Astrocyte (in vitro differentiated cells and primary cell): ENCODE measurements around the gene MESP2. TPM values are rescaled to one million over a fixed set of nuclear protein-coding genes. Genes with fewer than 3 reads are reported as not detected.

Experiments
- DNase-seq: peaks from one replicate; pipeline ENCODE4 v3.0.0-alpha.2; 2010; ENCODE audit warnings: low read depth
- FAIRE-seq: peaks from 2 replicates; lab custom pipeline; 2011; peaks lifted over from hg19 to GRCh38; lab: Jason Lieb, UNC
- H2AFZ ChIP-seq: 2 replicates; pipeline ENCODE4 v1.6.0; 2012; ENCODE audit warnings: low read depth, low read length, inconsistent platforms
- H3K27ac ChIP-seq: 2 replicates; pipeline ENCODE4 v1.5.1; 2011; ENCODE audit warnings: low read depth, low read length, inconsistent platforms
- H3K27me3 ChIP-seq: 2 replicates; pipeline ENCODE4 v1.6.0; 2011; ENCODE audit warnings: low read length, inconsistent platforms; ENCODE audit not compliant: insufficient read depth
- H3K36me3 ChIP-seq: 2 replicates; pipeline ENCODE4 v1.5.1; 2011; ENCODE audit warnings: low read length, inconsistent platforms; ENCODE audit not compliant: insufficient read depth
- H3K4me1 ChIP-seq: 2 replicates; pipeline ENCODE4 v1.5.1; 2011; ENCODE audit warnings: low read length, inconsistent platforms; ENCODE audit not compliant: insufficient read depth
- H3K4me2 ChIP-seq: 2 replicates; pipeline ENCODE4 v1.6.0; 2012; ENCODE audit warnings: low read length, inconsistent platforms
- H3K4me3 ChIP-seq: 2 replicates; pipeline ENCODE4 v1.5.1; 2011; ENCODE audit warnings: low read depth, mild to moderate bottlenecking, low read length, inconsistent platforms; ENCODE audit not compliant: insufficient read depth
- H3K79me2 ChIP-seq: 2 replicates; pipeline ENCODE4 v1.6.0; 2012; ENCODE audit warnings: mild to moderate bottlenecking, low read length, inconsistent platforms; ENCODE audit not compliant: insufficient read depth
- H3K9ac ChIP-seq: 2 replicates; pipeline ENCODE4 v1.6.0; 2012; ENCODE audit warnings: mild to moderate bottlenecking, low read length, inconsistent platforms
- H3K9me3 ChIP-seq: 2 replicates; pipeline ENCODE4 v1.5.1; 2012; ENCODE audit warnings: low read depth, mild to moderate bottlenecking, low read length, inconsistent platforms; ENCODE audit not compliant: insufficient read depth
- H4K20me1 ChIP-seq: 2 replicates; pipeline ENCODE4 v1.6.0; 2012; ENCODE audit warnings: low read length, inconsistent platforms; ENCODE audit not compliant: insufficient read depth
- H3K27ac Mint-ChIP-seq: one replicate; pipeline ENCODE4 v1.8.0; 2021; ENCODE audit warnings: mild to moderate bottlenecking, mixed read lengths; ENCODE audit not compliant: unreplicated experiment
- H3K27me3 Mint-ChIP-seq: one replicate; pipeline ENCODE4 v1.8.0; 2021; ENCODE audit warnings: low read depth, mixed read lengths; ENCODE audit not compliant: unreplicated experiment
- H3K36me3 Mint-ChIP-seq: one replicate; pipeline ENCODE4 v1.8.0; 2021; ENCODE audit warnings: low read depth, mixed read lengths; ENCODE audit not compliant: unreplicated experiment
- H3K4me1 Mint-ChIP-seq: one replicate; pipeline ENCODE4 v1.8.0; 2021; ENCODE audit warnings: low read depth, mixed read lengths; ENCODE audit not compliant: unreplicated experiment
- H3K4me3 Mint-ChIP-seq: one replicate; pipeline ENCODE4 v1.8.0; 2021; ENCODE audit warnings: mild to moderate bottlenecking, moderate library complexity, mixed read lengths; ENCODE audit not compliant: unreplicated experiment
- H3K9me3 Mint-ChIP-seq: one replicate; pipeline ENCODE4 v1.8.0; 2021; ENCODE audit warnings: mild to moderate bottlenecking, mixed read lengths; ENCODE audit not compliant: unreplicated experiment
- EZH2 ChIP-seq: IDR thresholded peaks from 2 replicates; pipeline ENCODE4 v1.6.1; 2012; ENCODE audit warnings: mild to moderate bottlenecking, low read length, inconsistent platforms; ENCODE audit not compliant: insufficient read depth
- total RNA-seq: library from RNA; stranded (reverse); gene quantifications from 2 replicates; pipeline ENCODE4 v1.2.1, GENCODE V29; 2021
- TF ChIP-seq, protein P1 (sequence below): IDR thresholded peaks from 2 replicates; pipeline ENCODE4 v1.5.1; 2011; ENCODE audit warnings: low read depth, mild to moderate bottlenecking, inconsistent platforms, low read length, moderate library complexity; ENCODE audit not compliant: insufficient read depth

MESP2 gene
- total RNA-seq, 1 donor from 2014 or later, result not detected

GRCh38 chr15:89759835-89760234 lies 16.3 kb upstream of the MESP2 start:
- H3K4me3 ChIP-seq, result no peak overlapping the region
- no peaks in the 10 kb centered on the region for H3K9me3 ChIP-seq
- H3K27ac Mint-ChIP-seq, result no peak overlapping the region
- FAIRE-seq (no peak), DNase-seq (no peak)
- H3K4me3 Mint-ChIP-seq, result no peak overlapping the region
- no peaks in the 10 kb centered on the region for H3K4me1 ChIP-seq
- H3K27me3 Mint-ChIP-seq, result peaks cover 24% of the 10 kb centered on the region
- H3K36me3 ChIP-seq, result no peaks in the 10 kb centered on the region
- no peaks in the 10 kb centered on the region for H3K4me1 Mint-ChIP-seq
- H3K9ac ChIP-seq, result no peak overlapping the region
- no peaks in the 10 kb centered on the region for H3K36me3 Mint-ChIP-seq
- no peaks in the 10 kb centered on the region for H3K27me3 ChIP-seq
- H4K20me1 ChIP-seq, result no peaks in the 10 kb centered on the region
- no peak overlapping the region for H3K4me2 ChIP-seq
- no peak overlapping the region for H2AFZ ChIP-seq
- H3K79me2 ChIP-seq, result no peaks in the 10 kb centered on the region
- TF ChIP-seq EZH2, result no peak
- TF ChIP-seq, protein P1, sequence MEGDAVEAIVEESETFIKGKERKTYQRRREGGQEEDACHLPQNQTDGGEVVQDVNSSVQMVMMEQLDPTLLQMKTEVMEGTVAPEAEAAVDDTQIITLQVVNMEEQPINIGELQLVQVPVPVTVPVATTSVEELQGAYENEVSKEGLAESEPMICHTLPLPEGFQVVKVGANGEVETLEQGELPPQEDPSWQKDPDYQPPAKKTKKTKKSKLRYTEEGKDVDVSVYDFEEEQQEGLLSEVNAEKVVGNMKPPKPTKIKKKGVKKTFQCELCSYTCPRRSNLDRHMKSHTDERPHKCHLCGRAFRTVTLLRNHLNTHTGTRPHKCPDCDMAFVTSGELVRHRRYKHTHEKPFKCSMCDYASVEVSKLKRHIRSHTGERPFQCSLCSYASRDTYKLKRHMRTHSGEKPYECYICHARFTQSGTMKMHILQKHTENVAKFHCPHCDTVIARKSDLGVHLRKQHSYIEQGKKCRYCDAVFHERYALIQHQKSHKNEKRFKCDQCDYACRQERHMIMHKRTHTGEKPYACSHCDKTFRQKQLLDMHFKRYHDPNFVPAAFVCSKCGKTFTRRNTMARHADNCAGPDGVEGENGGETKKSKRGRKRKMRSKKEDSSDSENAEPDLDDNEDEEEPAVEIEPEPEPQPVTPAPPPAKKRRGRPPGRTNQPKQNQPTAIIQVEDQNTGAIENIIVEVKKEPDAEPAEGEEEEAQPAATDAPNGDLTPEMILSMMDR, result no peak
- H3K27ac ChIP-seq, result no peak overlapping the region
- no peaks in the 10 kb centered on the region for H3K9me3 Mint-ChIP-seq

DNA sequence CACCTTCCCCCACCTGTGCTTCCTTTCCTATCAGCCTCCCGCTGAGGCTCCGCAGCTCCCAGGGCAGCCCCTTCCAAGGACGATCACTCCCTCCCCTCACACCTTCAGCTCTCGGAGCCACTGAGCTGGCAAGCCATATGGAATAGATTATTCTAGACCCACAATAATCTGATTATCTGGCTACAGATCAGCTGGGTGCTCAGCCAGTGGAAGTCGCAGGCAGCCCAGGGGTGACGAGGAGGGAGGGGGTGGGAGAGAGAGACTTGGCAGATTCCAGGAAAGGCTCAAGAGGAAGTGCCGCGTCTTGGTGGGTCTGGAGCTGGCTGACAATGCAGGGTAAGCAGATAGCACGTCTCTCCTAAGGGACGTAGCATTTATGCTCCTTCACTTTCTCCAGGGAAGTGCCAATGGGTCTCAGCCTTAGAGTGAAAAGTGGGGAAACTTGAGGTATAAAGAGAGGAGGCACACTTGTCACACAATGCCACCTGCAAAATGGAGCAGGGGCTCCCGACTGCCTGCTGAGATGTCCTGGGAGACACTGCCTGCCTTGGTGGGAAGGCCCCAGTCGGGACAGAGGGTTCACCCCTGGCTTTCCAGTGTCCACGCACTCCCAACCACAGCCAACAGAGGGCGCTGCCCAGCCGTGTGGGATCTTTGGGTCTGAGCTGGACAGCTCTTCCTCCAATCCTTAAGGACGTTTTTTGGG lies 15.7 kb upstream of the MESP2 start:
- H3K9ac ChIP-seq, result no peak overlapping the region
- no peaks in the 10 kb centered on the region for H3K9me3 ChIP-seq
- no peaks in the 10 kb centered on the region for H3K36me3 ChIP-seq
- Mint-ChIP-seq H3K9me3 (no peaks in the 10 kb centered on the region), H3K4me3 (no peak overlapping the region), H3K36me3 (no peaks in the 10 kb centered on the region), H3K27ac (no peak overlapping the region), H3K4me1 (no peaks in the 10 kb centered on the region), H3K27me3 (peaks cover 24% of the 10 kb centered on the region)
- peak; percentile 17 for DNase-seq
- no peaks in the 10 kb centered on the region for H4K20me1 ChIP-seq
- H3K27ac ChIP-seq, result no peak overlapping the region
- no peaks in the 10 kb centered on the region for H3K79me2 ChIP-seq
- H3K4me1 ChIP-seq, result no peaks in the 10 kb centered on the region
- H3K27me3 ChIP-seq, result no peaks in the 10 kb centered on the region
- TF ChIP-seq EZH2, result no peak
- TF ChIP-seq, protein P1, result peak; percentile 87
- H2AFZ ChIP-seq, result no peak overlapping the region
- FAIRE-seq, result no peak
- H3K4me2 ChIP-seq, result no peak overlapping the region
- no peak overlapping the region for H3K4me3 ChIP-seq
